ENCODE results near the gene ANKRD63.

GRCh38 chr15:40234783-40235182 is 48.1 kb downstream of the ANKRD63 start:
- no peak for TF ChIP-seq CTCF (IDR thresholded peaks at IDR 0.05)
- no peak for TF ChIP-seq POLR2A (IDR thresholded peaks at IDR 0.05)

Measured in ovary (tissue), 3 donors.